Urothelium cell line (cell line): ENCODE results near the gene CPNE2.
"Not testable (repeated sequence)": the region's sequence is repeated elsewhere in the genome, so short reads cannot be mapped to it uniquely, and the experiment has no call there.

Experiments used
- DNase-seq: peaks from one replicate; pipeline ENCODE4 v3.0.0; 2011; ENCODE audit warnings: low spot score, mixed read lengths
- FAIRE-seq: peaks from 2 replicates; lab custom pipeline; 2011; peaks lifted over from hg19 to GRCh38; lab: Jason Lieb, UNC

CPNE2 gene

GRCh38 chr16:57069053-57069452 lies 23.3 kb upstream of the CPNE2 start:
- DNase-seq (no peak), FAIRE-seq (no peak)

- no peak for DNase-seq
- FAIRE-seq, result no peak
Measured at GRCh38 chr16:57069635-57070370, 22.6 kb upstream of the CPNE2 start.

- FAIRE-seq (no peak), DNase-seq (no peak)
Measured at GRCh38 chr16:57070424-57070823, 22.0 kb upstream of the CPNE2 start.

- peak; percentile 95 for FAIRE-seq
Measured at GRCh38 chr16:57071081-57071732, 21.2 kb upstream of the CPNE2 start.

GRCh38 chr16:57071831-57072582 lies 20.4 kb upstream of the CPNE2 start:
- DNase-seq (peak; percentile 32), FAIRE-seq (no peak)

More at GRCh38 chr16:57071081-57071732, 21.2 kb upstream of the CPNE2 start:
- DNase-seq, result not testable (repeated sequence)

GRCh38 chr16:57072616-57073275 lies 19.6 kb upstream of the CPNE2 start:
- FAIRE-seq (no peak), DNase-seq (no peak)

GRCh38 chr16:57077714-57078113 lies 14.7 kb upstream of the CPNE2 start:
- DNase-seq, result no peak

GRCh38 chr16:57081744-57082143 lies 10.6 kb upstream of the CPNE2 start:
- FAIRE-seq (no peak), DNase-seq (no peak)

More at GRCh38 chr16:57077714-57078113, 14.7 kb upstream of the CPNE2 start:
- no peak for FAIRE-seq

GRCh38 chr16:57082664-57083063 lies 9.7 kb upstream of the CPNE2 start:
- no peak for FAIRE-seq
- DNase-seq, result no peak

- FAIRE-seq, result no peak
Measured at GRCh38 chr16:57083485-57084126, 8.8 kb upstream of the CPNE2 start.

GRCh38 chr16:57084257-57084770 lies 8.1 kb upstream of the CPNE2 start:
- DNase-seq (peak; percentile 83), FAIRE-seq (peak; percentile 88)

More at GRCh38 chr16:57083485-57084126, 8.8 kb upstream of the CPNE2 start:
- no peak for DNase-seq

- DNase-seq, result no peak
- FAIRE-seq, result no peak
Measured at GRCh38 chr16:57084996-57085395, 7.4 kb upstream of the CPNE2 start.

- FAIRE-seq (no peak), DNase-seq (no peak)
Measured at GRCh38 chr16:57087003-57087402, 5.4 kb upstream of the CPNE2 start.

- DNase-seq (no peak), FAIRE-seq (no peak)
Measured at GRCh38 chr16:57089406-57089805, 3.0 kb upstream of the CPNE2 start.

- DNase-seq, result peak; percentile 73
- FAIRE-seq, result no peak
Measured at GRCh38 chr16:57091200-57091974, 996 bp upstream of the CPNE2 start.

GRCh38 chr16:57092786-57093411 lies 516 bp downstream of the CPNE2 start:
- FAIRE-seq (no peak), DNase-seq (peak; percentile 75)

GRCh38 chr16:57093666-57094564 lies 1.5 kb downstream of the CPNE2 start:
- no peak for FAIRE-seq
- no peak for DNase-seq

GRCh38 chr16:57094911-57095310 lies 2.5 kb downstream of the CPNE2 start:
- no peak for FAIRE-seq
- no peak for DNase-seq
